BE2C (cell line): ENCODE measurements around the gene NOC2L.

Source experiments
- DNase-seq: peaks from one replicate; pipeline ENCODE4 v3.0.0-alpha.2; 2020
- H3K27me3 ChIP-seq: fragments of 250-450 bp; sonication (Bioruptor Pico); 2 replicates; pipeline ENCODE4 v1.5.1; 2020; ENCODE audit warnings: mild to moderate bottlenecking
- H3K36me3 ChIP-seq: fragments of 250-450 bp; sonication (Bioruptor Pico); 2 replicates; pipeline ENCODE4 v1.5.1; 2020; ENCODE audit warnings: mild to moderate bottlenecking
- H3K4me1 ChIP-seq: fragments of 250-450 bp; sonication (Bioruptor Pico); 2 replicates; pipeline ENCODE4 v1.5.1; 2020
- H3K4me3 ChIP-seq: 2 replicates; pipeline ENCODE4 v1.5.1; 2011; ENCODE audit warnings: low read depth, low read length
- H3K9me3 ChIP-seq: fragments of 250-450 bp; sonication (Bioruptor Pico); 2 replicates; pipeline ENCODE4 v1.5.1; 2020
- CTCF ChIP-seq: IDR thresholded peaks from 2 replicates; pipeline ENCODE4 v1.5.1; 2012; ENCODE audit warnings: mild to moderate bottlenecking, low read depth, low read length

Gene NOC2L

GRCh38 chr1:916173-917075 lies 42.6 kb downstream of the NOC2L start:
- H3K4me3 ChIP-seq, result peak overlapping the region; percentile 14; the same call in 1 of the 2 replicates
- no peaks in the 10 kb centered on the region for H3K9me3 ChIP-seq
- no peak for TF ChIP-seq CTCF
- DNase-seq, result peak; percentile 89
- H3K4me1 ChIP-seq, result peaks cover 67% of the 10 kb centered on the region
- no peaks in the 10 kb centered on the region for H3K27me3 ChIP-seq
- H3K36me3 ChIP-seq, result peaks cover 2% of the 10 kb centered on the region

- DNase-seq, result no peak
- H3K36me3 ChIP-seq, result no peaks in the 10 kb centered on the region
- no peak for TF ChIP-seq CTCF
- H3K9me3 ChIP-seq, result no peaks in the 10 kb centered on the region
- no peak overlapping the region for H3K4me3 ChIP-seq
- H3K27me3 ChIP-seq, result no peaks in the 10 kb centered on the region
- H3K4me1 ChIP-seq, result peaks cover 67% of the 10 kb centered on the region
Measured at GRCh38 chr1:915295-916172, 43.5 kb downstream of the NOC2L start.

GRCh38 chr1:914891-915280 lies 44.2 kb downstream of the NOC2L start:
- no peaks in the 10 kb centered on the region for H3K9me3 ChIP-seq
- no peaks in the 10 kb centered on the region for H3K27me3 ChIP-seq
- H3K36me3 ChIP-seq, result no peaks in the 10 kb centered on the region
- H3K4me1 ChIP-seq, result peaks cover 65% of the 10 kb centered on the region
- DNase-seq, result no peak
- TF ChIP-seq CTCF, result no peak
- H3K4me3 ChIP-seq, result no peak overlapping the region

- Histone ChIP-seq H3K36me3 (no peaks in the 10 kb centered on the region), H3K27me3 (no peaks in the 10 kb centered on the region), H3K4me3 (no peak overlapping the region), H3K4me1 (peaks cover 64% of the 10 kb centered on the region), H3K9me3 (no peaks in the 10 kb centered on the region)
- TF ChIP-seq CTCF, result no peak
- no peak for DNase-seq
Measured at GRCh38 chr1:914131-914890, 44.7 kb downstream of the NOC2L start.

GRCh38 chr1:913491-914130 lies 45.4 kb downstream of the NOC2L start:
- no peak for DNase-seq
- Histone ChIP-seq H3K36me3 (no peaks in the 10 kb centered on the region), H3K4me3 (no peak overlapping the region), H3K9me3 (no peaks in the 10 kb centered on the region), H3K4me1 (peaks cover 61% of the 10 kb centered on the region), H3K27me3 (no peaks in the 10 kb centered on the region)
- no peak for TF ChIP-seq CTCF
